PC-3 (cell line): Measurements from ENCODE around the gene COA1. TPM values are rescaled to one million over a fixed set of nuclear protein-coding genes. Genes with fewer than 3 reads are reported as not detected.

ENCODE experiments used
- ATAC-seq: fragments of 200-7000 bp; cut with Tn5 transposase; 2 replicates; pipeline ENCODE4 v1.9.1; 2020; ENCODE audit warnings: mild to moderate bottlenecking, moderate library complexity
- BruUV-seq: library from RNA; stranded (reverse); fragments of 400-500 nt; replicated peaks from 2 replicates; lab custom pipeline; 2021; lab: Mats Ljungman, UMichigan
- CTCF ChIA-PET: fragments of 300-600 bp; sonication (Branson Sonifier 250); formaldehyde crosslinking; loops from one replicate; lab custom pipeline; 2022; ENCODE audit warnings: antibody characterized with exemption; lab: Charles Lee
- POLR2A ChIA-PET: fragments of 300-600 bp; sonication (Branson Sonifier 250); formaldehyde crosslinking; loops from one replicate; lab custom pipeline; 2022; ENCODE audit warnings: antibody characterized with exemption; ENCODE audit not compliant: unreplicated experiment; lab: Charles Lee
- DNase-seq: peaks from one replicate; pipeline ENCODE4 v3.0.0-alpha.2; 2015
- H2AFZ ChIP-seq: fragments of 300-600 bp; sonication (generic); 2 replicates; pipeline ENCODE4 v1.6.0; 2016; ENCODE audit warnings: antibody characterized with exemption, low read length
- H3F3A ChIP-seq: fragments of 300-600 bp; sonication (generic); one replicate; pipeline ENCODE4 v1.6.0; 2017; ENCODE audit warnings: antibody characterized with exemption, low read length, control low read depth, mild to moderate bottlenecking; ENCODE audit not compliant: unreplicated experiment
- H3K27ac ChIP-seq: fragments of 300-600 bp; sonication (generic); 2 replicates; pipeline ENCODE4 v1.5.1; 2016; ENCODE audit warnings: mild to moderate bottlenecking, low read length
- H3K27me3 ChIP-seq: fragments of 300-600 bp; sonication (generic); 2 replicates; pipeline ENCODE4 v1.6.1; 2016; ENCODE audit warnings: low read length, mixed read lengths
- H3K36me3 ChIP-seq: fragments of 300-600 bp; sonication (generic); 2 replicates; pipeline ENCODE4 v1.6.1; 2016; ENCODE audit warnings: low read depth, mixed run types, low read length, mixed read lengths
- H3K4me1 ChIP-seq: fragments of 300-600 bp; sonication (generic); 2 replicates; pipeline ENCODE4 v1.5.1; 2016; ENCODE audit warnings: low read length; ENCODE audit not compliant: insufficient read depth
- H3K4me2 ChIP-seq: fragments of 300-600 bp; sonication (generic); 2 replicates; pipeline ENCODE4 v1.6.0; 2016; ENCODE audit warnings: low read length
- H3K4me3 ChIP-seq: fragments of 300-600 bp; sonication (generic); 2 replicates; pipeline ENCODE4 v1.5.1; 2016; ENCODE audit warnings: mild to moderate bottlenecking, low read length, mixed read lengths
- H3K79me2 ChIP-seq: fragments of 300-600 bp; sonication (generic); 2 replicates; pipeline ENCODE4 v1.6.1; 2017; ENCODE audit warnings: low read length, mixed read lengths
- H3K9ac ChIP-seq: fragments of 300-600 bp; sonication (generic); 2 replicates; pipeline ENCODE4 v1.6.0; 2016; ENCODE audit warnings: mild to moderate bottlenecking, low read length
- H3K9me2 ChIP-seq: fragments of 300-600 bp; sonication (generic); replicated peaks from 2 replicates; pipeline ENCODE4 v1.6.1; 2016; ENCODE audit warnings: mixed run types, low read length, mixed read lengths
- H3K9me3 ChIP-seq: fragments of 300-600 bp; sonication (generic); 2 replicates; pipeline ENCODE4 v1.6.1; 2016; ENCODE audit warnings: low read length, mixed read lengths
- H4K20me1 ChIP-seq: fragments of 300-600 bp; sonication (generic); 2 replicates; pipeline ENCODE4 v1.6.1; 2016; ENCODE audit warnings: low read length, mixed read lengths
- EZH2 ChIP-seq: fragments of 300-600 bp; sonication (generic); IDR thresholded peaks from one replicate; pipeline ENCODE4 v1.6.1; 2017; ENCODE audit warnings: antibody characterized with exemption, mild to moderate bottlenecking, low read length; ENCODE audit not compliant: unreplicated experiment
- EZH2phosphoT487 ChIP-seq: fragments of 300-600 bp; sonication (generic); IDR thresholded peaks from 2 replicates; pipeline ENCODE4 v1.6.1; 2018; ENCODE audit warnings: mild to moderate bottlenecking, antibody characterized with exemption, low read length, borderline replicate concordance
- intact Hi-C: fragments of 100-400 bp; cut with micrococcal nuclease; formaldehyde crosslinking; loops from 2 replicates; pipeline ENCODE4 v1.9.0; 2023
- total RNA-seq: library from RNA; depleted of rRNA; stranded (reverse); fragments of >200 nt; gene quantifications from 2 replicates; pipeline ENCODE4 v1.2.3, GENCODE V29; 2014
- TF ChIP-seq, protein P1 (sequence below): fragments of 300-600 bp; sonication (generic); conservative IDR thresholded peaks from 2 replicates; pipeline ENCODE4 v1.5.1; 2017; ENCODE audit warnings: antibody characterized with exemption, low read depth, mild to moderate bottlenecking, low read length

COA1 gene
- total RNA-seq, 1 experiment from 2014 or later = 82.0 TPM

DNA sequence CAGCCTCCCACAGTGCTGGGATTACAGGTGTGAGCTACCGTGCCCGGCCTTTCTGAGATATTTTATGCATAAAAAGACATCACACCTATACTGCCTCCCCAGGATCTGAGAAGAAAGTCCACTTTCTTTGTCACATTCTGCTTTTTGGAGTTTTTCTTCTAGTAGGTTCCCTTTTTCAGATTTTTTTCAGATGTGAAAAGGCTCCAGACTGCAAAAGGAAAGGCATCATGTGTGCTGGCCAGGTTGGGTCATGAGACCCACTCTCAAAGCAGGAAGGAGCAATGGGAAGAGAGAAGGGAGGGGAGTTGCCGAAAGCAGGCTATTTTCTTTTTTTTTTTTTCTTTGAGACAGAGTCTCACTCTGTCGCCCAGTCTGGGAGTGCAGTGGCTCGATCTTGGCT, 40.0 kb upstream of the COA1 start:
- ChIA-PET CTCF (no interaction called here), POLR2A (no interaction called here)
- intact Hi-C loops = no loop called here
- TF ChIP-seq EZH2 (no peak), EZH2phosphoT487 (no peak)
- TF ChIP-seq, protein P1, sequence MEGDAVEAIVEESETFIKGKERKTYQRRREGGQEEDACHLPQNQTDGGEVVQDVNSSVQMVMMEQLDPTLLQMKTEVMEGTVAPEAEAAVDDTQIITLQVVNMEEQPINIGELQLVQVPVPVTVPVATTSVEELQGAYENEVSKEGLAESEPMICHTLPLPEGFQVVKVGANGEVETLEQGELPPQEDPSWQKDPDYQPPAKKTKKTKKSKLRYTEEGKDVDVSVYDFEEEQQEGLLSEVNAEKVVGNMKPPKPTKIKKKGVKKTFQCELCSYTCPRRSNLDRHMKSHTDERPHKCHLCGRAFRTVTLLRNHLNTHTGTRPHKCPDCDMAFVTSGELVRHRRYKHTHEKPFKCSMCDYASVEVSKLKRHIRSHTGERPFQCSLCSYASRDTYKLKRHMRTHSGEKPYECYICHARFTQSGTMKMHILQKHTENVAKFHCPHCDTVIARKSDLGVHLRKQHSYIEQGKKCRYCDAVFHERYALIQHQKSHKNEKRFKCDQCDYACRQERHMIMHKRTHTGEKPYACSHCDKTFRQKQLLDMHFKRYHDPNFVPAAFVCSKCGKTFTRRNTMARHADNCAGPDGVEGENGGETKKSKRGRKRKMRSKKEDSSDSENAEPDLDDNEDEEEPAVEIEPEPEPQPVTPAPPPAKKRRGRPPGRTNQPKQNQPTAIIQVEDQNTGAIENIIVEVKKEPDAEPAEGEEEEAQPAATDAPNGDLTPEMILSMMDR = no peak
- Histone ChIP-seq H3K27me3 (no peaks in the 10 kb centered on the region), H2AFZ (no peak overlapping the region), H3K9ac (no peak overlapping the region), H3K27ac (no peak overlapping the region), H3F3A (no peaks in the 10 kb centered on the region), H4K20me1 (no peaks in the 10 kb centered on the region), H3K4me3 (no peak overlapping the region), H3K4me1 (peaks cover 15% of the 10 kb centered on the region), H3K36me3 (0 out of 2 replicates have a peak, but pooled peaks cover 4% of the 10 kb centered on the region), H3K4me2 (no peak overlapping the region), H3K79me2 (no peaks in the 10 kb centered on the region), H3K9me3 (no peaks in the 10 kb centered on the region), H3K9me2 (no peaks in the 10 kb centered on the region)
- no TSS peak for BruUV-seq
- DNase-seq (no peak), ATAC-seq (no peak)

DNA sequence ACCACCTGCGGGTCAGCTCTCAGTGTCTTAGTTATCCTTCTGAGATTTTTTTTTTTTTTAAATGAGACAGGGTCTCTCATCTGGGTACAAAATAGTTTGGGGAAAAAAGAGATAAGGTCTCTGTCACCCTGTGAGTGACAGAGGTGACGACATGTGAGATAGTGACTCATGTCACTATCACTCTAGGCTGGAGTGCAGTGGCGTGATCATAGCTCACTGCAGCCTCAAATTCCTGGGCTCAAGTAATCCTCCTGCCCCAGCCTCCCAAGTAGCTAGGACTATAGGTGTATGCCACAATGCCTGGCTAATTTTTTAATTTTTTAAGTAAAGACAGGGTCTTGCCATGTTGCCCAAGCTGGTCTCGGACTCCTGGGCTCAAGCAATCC, 39.6 kb upstream of the COA1 start:
- no peaks in the 10 kb centered on the region for H3K9me3 ChIP-seq
- no peaks in the 10 kb centered on the region for H4K20me1 ChIP-seq
- H3K9me2 ChIP-seq = no peaks in the 10 kb centered on the region
- no peak for DNase-seq
- no peaks in the 10 kb centered on the region for H3K79me2 ChIP-seq
- no peaks in the 10 kb centered on the region for H3F3A ChIP-seq
- no peak overlapping the region for H3K27ac ChIP-seq
- ChIA-PET POLR2A (no interaction called here), CTCF (no interaction called here)
- no peak overlapping the region for H3K4me2 ChIP-seq
- peaks cover 19% of the 10 kb centered on the region for H3K4me1 ChIP-seq
- H3K27me3 ChIP-seq = no peaks in the 10 kb centered on the region
- H3K9ac ChIP-seq = no peak overlapping the region
- no peak overlapping the region for H2AFZ ChIP-seq
- intact Hi-C loops = no loop called here
- H3K4me3 ChIP-seq = no peak overlapping the region
- TF ChIP-seq EZH2 (no peak), EZH2phosphoT487 (no peak)
- TF ChIP-seq, protein P1 = no peak
- BruUV-seq = no TSS peak
- ATAC-seq = no peak
- H3K36me3 ChIP-seq = 0 out of 2 replicates have a peak, but pooled peaks cover 4% of the 10 kb centered on the region

DNA sequence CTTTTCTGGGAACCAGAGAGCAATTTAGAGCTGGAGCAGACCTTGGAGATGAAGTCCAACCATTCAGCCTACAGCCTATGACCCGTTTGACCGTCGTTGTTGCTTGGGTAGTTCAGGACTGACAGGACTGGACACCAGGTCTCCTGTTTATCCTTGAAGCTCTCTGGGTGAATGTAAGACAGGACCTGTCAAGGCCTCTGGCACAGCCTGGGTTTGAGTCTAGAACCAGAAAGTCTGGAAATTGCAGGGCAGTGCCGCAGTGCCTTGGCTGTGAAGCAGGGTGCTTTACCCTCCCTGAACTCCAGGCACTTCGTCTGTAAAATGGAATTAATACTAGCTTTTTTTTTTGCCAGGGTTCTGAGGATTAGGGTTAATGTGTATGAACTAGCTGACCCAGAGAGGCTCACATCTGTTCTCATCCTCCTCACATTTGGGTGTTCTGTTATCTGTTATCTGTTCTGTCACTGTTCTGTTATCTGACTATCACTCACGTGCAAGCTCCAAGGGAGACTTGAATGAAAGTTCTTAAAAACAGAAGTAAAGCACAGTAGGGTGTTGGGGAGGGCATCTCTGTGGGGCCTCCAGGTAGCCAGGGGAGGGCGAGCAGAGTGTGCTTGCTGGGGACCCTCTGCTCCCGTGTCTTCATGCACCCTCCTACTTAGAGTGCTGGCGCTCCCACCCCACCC, 39.0 kb upstream of the COA1 start:
- intact Hi-C loops = no loop called here
- Histone ChIP-seq H3K4me2 (no peak overlapping the region), H3K27me3 (no peaks in the 10 kb centered on the region), H3K9me2 (no peaks in the 10 kb centered on the region), H2AFZ (no peak overlapping the region), H3K79me2 (peaks cover 4% of the 10 kb centered on the region), H3K9ac (no peak overlapping the region), H3K4me1 (peaks cover 24% of the 10 kb centered on the region), H3K36me3 (0 out of 2 replicates have a peak, but pooled peaks cover 4% of the 10 kb centered on the region), H3K4me3 (no peak overlapping the region), H3F3A (no peaks in the 10 kb centered on the region), H4K20me1 (no peaks in the 10 kb centered on the region), H3K9me3 (no peaks in the 10 kb centered on the region), H3K27ac (no peak overlapping the region)
- DNase-seq (no peak), ATAC-seq (no peak)
- TF ChIP-seq EZH2phosphoT487 (no peak), EZH2 (no peak)
- TF ChIP-seq, protein P1 = no peak
- no TSS peak for BruUV-seq
- CTCF ChIA-PET = no interaction called here
- POLR2A ChIA-PET = no interaction called here
